Smooth muscle cell of the brain vasculature (primary cell): Measurements from ENCODE around the gene RIBC1.
"Not testable (repeated sequence)": the region's sequence is repeated elsewhere in the genome, so short reads cannot be mapped to it uniquely, and the experiment has no call there.

Experiments
- DNase-seq: peaks from one replicate; pipeline ENCODE4 v3.0.0-alpha.2; 2012; ENCODE audit warnings: low read depth, low spot score

RIBC1 gene

DNA sequence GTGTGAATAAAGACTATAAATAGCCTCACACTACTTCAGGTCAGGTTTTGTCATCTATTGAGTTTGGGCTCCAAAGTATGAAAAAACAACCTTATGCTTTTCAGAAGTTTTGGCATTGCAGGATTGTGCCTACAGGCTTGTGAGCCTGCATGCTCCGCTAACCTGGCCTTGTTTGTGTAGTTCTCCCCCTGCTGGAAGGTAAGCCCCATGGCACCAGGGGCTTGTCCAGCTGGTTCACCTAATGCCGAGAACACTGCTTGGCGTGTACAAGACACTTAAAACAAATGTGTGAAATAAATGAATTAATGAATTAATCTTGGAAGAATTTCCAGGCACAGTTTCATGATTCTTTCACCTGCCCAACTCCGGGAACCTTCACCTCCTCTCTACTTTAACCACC lies 13.3 kb downstream of the RIBC1 start:
- no peak for DNase-seq

DNA sequence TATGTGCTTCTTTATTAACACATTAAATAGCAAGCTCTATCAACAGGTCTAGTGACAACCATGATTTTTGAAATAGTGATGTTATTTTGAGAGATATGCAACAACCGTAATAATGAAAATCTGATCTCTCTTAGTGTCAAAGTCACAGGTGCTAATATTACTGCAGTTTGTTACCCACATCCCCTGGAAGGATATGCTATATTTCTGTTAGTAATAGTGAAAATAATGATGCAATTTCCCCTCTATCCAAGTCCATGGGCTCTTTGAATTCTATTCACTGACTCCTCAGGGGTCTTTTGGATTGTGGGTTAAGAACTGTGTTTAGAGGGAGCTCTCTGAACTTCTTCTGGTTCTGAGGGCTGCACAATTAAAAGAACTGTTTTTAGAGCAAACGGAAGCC lies 14.5 kb downstream of the RIBC1 start:
- DNase-seq: no peak

DNA sequence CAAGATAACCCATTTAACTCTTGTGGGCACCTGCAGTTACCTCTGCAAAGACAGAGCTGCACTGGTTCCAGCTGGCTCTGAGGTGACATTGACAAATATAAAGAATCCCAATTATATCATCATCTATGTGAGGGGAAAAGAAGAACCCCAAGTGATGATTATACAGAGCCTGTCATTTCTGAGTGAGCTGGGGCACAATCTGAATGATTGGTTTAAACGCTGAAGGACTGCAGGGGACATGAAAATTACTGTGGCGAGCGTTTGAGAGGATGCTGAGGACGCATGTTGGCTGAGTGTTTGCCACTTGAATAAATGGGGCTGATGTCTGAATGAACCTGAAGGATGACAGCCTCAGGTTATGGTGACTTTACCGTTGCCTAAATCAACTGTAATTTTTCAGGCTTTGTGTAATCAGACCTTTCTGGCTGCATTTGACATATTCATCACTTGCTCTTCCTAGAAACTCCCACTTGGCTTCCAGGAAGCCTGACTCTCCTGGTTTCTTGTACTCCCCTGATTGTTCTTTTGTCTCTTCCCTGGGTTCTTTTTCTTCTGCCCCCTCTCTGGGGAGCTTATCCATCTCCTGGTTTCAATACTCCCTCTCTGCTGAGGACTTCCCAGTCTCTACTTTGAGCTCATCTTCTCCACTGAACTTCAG lies 15.6 kb downstream of the RIBC1 start:
- DNase-seq: no peak

DNA sequence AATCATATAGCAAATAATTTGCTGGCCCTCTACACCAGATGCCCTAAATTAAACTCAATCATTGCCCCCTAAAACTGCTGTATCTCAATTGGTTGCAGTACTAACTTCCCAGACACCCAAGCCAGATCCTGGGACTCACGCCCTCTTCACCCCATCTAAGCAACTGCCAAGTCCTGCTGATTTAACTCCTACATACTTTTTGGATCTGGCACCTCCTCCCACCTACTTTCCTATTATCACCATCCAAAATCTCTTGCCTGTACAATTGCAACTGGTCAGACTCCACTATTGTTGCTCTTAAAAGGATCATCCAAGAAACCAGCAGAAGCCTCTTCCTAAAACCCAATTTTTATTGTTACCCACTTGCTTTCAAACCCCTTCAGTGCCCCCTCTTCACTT lies 16.2 kb downstream of the RIBC1 start:
- no peak for DNase-seq

DNA sequence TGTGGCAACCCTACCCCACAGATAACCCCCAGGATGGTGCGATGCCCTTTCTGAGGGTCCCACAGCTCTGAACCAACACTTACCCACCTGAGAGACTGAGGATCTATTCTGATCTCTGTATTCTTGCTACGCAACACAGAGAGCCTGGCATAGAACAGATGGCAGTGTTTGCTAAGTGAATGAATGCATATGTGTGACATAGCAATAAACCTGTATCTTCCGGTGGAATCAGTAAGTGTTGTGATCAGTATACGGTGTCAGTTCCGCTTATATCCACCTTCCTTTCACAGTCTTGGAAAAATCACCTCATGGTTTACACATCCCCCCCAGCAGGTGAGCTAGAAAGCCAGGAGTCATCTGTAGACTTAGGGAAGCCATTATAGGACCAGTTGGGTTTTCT lies 17.4 kb downstream of the RIBC1 start:
- DNase-seq: no peak

DNA sequence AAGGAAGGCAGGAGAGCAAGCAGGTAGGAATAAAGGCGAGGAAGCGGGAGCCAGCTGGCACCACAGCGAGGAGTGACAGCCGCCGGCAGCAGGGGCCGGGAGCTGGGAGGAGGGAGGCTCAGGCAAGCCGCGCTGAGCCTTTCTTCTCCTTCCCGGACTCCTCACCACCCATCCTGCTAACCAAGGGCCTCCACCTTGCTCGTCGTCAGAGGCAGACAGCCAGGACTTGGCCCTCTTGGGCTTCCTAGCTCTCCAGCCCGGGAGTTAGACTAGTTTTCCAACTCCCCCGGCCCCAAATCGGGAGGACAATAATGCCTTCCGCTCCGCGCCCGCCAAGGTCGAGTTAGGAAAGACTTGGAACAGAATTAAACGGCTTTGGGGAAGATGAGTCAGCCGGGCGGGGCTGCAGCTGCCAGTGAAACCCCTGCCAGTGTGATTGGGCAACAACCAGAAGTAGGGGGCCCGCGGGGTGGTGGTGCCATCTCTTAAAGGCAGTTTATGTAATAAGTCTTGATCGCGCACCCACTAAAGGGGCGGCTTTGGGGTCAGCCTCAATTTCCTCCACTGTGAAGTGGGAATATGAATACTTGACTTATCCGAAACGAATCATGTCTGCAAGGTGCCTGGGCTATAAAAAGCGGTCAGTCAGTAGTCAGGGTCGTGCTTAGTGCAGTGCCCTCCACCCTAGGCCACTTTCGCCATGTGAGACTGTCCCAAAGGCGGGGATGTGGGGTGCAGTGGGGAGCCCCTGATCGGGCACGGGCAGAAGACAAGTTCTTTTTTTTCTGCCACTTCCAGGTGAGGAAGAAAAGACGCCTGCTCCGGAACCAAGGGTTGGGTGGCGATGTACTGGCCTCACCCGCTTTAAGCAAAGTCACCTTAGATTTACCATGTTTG lies 18.2 kb downstream of the RIBC1 start:
- DNase-seq: no peak

DNA sequence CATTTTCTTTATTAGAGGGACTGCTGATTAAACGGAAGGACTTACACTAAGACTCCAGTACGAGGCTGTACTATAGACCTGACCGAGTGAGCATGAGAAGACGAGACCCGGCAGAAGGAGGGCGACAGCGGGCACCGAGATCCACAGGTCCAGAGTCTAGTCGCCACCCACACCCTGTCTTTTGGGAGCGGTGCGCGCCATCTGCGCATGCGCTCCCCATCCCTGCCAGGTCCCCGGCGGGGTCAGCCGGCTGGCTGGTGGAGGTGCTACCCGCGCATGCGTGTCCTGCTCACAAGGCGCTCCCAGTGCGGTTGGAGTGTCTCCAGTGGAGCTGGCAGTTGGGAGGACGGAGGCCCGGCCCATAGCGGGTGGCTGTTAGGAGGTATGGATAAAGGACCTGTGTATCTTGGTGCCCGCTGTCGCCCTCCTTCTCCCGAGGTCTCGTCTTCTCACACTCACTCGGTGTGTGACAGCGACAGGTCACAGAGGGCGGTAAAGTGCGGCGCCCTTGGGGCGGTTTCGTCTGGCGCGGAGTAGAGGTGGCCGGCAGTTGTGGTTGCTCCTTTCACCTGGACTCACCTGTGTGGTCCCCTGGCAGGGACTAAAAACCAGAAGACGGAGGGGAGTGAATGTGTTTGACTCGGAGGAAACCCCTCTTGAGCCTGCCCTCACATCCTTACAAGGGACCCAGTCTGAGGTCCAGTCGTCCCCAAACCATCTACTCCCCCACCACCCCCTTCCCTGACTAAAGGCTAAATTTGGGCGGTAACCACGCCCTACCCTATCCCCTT lies 19.1 kb downstream of the RIBC1 start:
- no peak for DNase-seq

DNA sequence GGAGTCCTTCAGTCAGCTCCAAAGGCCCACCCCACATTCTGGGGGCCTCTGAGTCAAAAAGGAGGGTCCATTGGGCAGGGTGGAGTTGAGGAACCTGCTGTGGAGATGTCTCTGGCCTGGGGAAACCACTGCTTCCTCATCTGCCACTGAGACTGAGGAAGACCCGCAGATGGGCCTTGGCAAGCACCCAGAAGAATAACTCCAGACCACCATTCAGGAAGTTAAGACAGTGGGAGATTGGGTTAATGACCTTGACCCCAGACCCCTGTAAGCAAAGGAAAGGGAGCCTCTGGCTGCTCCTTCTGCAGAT lies 19.6 kb downstream of the RIBC1 start:
- DNase-seq: no peak

DNA sequence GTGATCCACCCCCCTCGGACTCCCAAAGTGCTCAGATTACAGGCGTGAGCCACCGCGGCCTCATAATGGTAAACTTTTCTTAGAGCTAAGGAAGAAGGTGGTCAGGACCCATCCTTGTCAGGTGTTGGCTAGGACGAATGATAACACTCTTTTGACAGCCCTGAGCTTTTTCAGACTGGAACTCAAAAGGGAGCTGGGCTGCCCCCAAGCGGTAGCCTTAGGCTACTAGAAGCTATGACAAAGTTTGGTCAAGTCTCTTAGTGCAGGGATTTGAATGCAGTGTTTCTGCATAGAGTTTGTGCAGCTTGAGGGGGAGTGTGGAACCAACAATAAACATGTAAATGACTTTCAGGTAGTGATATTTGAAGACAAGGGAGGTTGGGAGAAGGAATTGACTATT lies 23.3 kb downstream of the RIBC1 start:
- no peak for DNase-seq

DNA sequence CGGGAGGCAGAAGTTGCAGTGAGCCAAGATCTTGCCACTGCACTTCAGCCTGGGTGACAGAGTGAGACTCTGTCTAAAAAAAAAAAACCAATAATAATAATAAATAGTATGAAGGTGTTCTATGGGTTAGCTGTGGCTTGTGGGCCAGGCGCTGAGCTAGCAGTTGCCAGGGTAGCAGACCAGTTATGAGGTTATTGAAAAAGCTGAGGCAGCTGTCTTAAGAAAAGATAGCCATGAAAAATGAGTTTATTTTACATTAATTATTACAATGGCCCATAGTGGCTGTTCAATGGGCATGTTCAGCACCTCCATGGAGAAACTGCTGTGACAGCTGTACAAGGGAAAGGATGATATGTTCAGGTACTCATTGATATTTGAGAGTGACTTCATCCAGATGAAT lies 24.8 kb downstream of the RIBC1 start:
- no peak for DNase-seq

DNA sequence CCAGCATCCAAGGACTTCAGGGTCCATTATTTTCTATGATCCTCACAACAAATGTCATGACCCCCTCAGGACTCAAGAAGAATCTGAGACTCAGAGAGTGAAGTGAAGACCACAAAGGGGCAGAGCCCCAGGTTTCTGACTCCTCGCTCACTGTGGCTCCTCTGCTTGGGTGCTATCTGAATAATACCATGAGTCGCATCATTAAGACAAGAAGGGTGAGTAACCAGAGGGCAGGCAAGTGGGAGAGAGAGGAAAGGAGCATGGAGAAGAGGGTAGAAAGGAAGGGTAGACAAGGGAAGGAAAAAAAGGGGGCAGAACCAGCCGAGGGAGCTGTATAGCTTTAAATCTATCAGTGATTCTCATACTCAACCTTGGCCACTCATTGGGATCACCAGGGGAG lies 27.0 kb downstream of the RIBC1 start:
- DNase-seq: no peak

DNA sequence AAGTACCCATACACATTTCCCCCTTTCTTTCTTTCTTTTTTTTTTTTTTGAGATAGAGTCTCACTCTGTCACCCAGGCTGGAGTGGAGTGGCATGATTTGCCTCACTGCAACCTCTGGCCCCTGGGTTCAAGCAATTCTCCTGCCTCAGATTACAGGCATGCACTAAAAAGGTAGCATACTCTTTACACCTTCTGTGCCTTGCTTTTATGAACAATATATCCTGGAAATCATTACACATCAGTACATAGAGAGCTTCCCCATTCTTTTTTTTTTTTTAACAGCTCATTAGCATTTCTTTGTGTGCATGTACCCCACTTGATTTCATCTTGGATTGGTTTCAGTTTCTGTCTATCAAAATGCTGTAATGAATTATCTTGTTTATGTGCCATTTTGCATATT lies 30.1 kb downstream of the RIBC1 start:
- no peak for DNase-seq

DNA sequence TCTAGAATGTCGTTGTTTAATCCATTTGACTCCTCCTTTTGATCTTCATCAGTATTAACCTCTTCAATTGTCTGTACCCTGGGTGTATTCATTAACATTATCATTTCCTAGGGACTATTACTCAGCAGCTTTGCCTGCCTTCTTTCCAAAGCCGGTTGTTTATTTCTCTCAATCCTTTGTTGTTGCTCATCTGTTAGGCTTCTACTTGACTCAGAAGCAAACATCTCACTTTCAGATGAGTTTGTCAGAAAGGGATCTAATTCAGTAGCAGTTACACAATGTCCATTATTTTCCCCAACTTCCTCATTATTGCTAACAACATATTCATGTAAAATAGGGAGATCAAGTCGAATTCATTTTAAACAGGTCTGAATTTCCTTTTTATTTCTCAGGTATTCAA lies 33.6 kb downstream of the RIBC1 start:
- no peak for DNase-seq

DNA sequence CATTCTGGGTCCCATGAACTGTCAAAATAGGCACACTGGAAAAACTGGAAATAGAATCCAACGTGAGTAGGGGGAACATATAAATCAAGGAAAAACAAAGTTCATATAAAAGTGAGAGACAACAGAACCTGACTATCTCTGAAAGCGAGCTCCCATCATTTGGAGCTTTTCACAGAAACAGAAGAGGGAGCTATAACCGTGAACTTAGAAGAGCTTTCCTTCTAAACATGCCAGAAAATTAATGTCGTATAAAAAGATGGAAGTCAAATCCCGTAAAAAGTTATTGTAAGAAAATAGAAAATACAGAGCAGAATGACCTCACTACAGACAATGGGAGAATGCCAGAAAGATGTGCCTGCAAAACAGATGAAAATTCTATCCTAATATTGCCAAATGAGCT lies 35.4 kb downstream of the RIBC1 start:
- no peak for DNase-seq

DNA sequence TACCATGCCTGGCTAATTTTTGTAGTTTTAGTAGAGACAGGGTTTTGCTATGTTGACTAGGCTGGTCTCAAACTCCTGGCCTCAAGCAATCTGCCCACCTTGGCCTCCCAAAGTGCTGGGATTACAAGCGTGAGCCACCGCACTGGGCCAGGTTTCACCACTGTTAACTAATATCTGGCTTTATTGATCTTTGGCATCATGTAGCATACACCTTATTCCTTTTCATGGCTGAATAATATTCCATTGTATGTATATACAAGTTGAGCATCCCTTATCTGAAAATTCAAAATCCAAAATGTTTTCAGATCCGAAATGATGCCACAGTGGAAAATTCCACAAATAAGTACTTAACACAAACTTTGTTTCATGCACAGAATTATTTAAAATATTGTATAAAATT lies 46.0 kb downstream of the RIBC1 start:
- not testable (repeated sequence) for DNase-seq

DNA sequence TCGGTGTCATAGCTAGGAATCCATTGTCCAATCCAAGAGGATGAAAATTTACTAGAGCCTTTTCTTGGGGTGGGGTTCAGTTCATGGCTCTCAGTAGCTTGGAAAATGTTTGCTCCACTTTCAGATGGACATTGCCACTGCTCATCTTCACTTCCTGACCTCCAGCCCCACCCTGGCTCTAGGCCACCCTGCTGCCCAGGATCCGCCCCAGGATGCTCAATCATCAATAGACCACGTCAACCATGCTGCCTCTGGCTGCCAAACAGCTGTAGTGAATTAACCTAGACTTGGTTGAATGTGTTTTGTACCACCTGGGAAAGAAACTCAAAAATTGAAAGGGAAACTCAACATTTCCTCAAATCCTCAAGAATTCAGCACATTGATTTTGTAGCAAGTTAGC lies 48.7 kb downstream of the RIBC1 start:
- DNase-seq: no peak

DNA sequence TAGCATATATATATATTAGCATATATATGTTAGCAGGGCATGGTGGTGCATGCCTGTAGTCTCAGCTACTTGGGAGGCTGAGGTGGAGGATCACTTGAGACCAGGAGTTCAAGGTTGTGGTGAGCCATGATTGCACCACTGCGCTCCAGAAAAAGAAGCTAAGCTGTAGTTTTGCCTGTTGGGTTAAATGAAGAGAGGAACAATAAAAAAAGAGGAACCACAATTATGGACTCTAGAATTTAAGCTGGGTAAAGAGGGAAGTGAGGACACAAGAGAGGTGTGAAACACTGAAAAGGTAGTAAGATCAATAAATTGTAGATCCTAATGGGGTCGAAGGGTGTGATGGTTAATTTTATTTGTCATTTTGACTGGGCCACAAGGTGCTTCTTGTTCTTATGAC lies 52.0 kb downstream of the RIBC1 start:
- no peak for DNase-seq

DNA sequence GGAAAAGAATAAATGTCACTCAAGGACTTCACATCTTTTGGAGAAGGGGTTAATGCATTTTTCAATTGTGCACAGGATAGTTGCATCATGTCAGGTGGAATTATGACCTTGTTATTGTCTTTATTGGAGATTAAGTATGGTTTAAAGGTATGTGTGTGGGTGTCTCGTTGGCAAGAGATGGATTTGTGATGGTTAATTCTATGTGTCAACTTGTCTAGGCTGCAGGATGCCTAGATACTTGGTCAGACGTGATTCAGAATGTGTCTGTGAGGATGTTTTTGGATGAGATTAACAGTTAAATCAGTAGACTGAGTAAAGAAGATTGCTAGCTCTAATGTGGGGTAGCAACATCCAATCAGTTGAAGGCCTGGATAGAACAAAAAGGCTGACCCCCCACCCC lies 53.7 kb downstream of the RIBC1 start:
- no peak for DNase-seq

DNA sequence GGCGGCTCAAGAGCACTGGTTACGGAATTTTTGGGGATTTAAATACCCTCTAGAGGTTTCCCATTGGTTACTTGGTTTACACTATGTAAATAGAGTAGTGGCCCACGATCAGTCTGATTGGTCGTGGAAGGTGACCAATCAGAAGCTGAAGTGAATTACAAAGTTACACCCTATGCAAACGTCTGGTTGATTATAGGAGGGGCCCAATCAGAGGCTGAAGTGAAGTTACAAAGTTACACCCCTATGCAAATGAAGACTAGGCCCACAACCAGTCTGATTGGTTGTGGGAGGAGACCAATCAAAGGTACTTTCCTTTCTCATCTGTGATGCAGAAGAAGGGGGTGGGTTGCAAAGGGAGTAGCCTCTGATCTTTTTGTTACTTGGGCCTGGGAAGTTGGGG lies 56.6 kb downstream of the RIBC1 start:
- no peak for DNase-seq
